Neural cell (in vitro differentiated cells): ENCODE data around the gene LCAT. TPM values are rescaled to one million over a fixed set of nuclear protein-coding genes. Genes with fewer than 3 reads are reported as not detected.

Experiments used
- H2AFZ ChIP-seq: fragments of 200-600, 300-800 bp; sonication (generic), shearing (Covaris generic); 2 replicates; pipeline ENCODE4 v1.6.0; 2014; ENCODE audit warnings: low read depth, mild to moderate bottlenecking, antibody characterized with exemption, low read length, moderate library complexity
- H3F3A ChIP-seq: fragments of 200-600 bp; shearing (Covaris generic); 2 replicates; pipeline ENCODE4 v1.6.1; 2016; ENCODE audit warnings: mild to moderate bottlenecking, moderate library complexity, mixed read lengths, antibody characterized with exemption, low read length; ENCODE audit not compliant: insufficient read depth, poor library complexity, severe bottlenecking
- H3K27ac ChIP-seq: fragments of 200-600, 300-800 bp; sonication (generic), shearing (Covaris generic); 2 replicates; pipeline ENCODE4 v1.5.1; 2014; ENCODE audit warnings: mild to moderate bottlenecking, low read length, moderate library complexity
- H3K27me3 ChIP-seq: fragments of 300-800, 200-600 bp; sonication (generic), shearing (Covaris generic); 2 replicates; pipeline ENCODE4 v1.6.0; 2014; ENCODE audit warnings: mild to moderate bottlenecking, low read depth, low read length, moderate library complexity; ENCODE audit not compliant: insufficient read depth
- H3K36me3 ChIP-seq: fragments of 300-800, 200-600 bp; sonication (generic), shearing (Covaris generic); 2 replicates; pipeline ENCODE4 v1.5.1; 2014; ENCODE audit warnings: mild to moderate bottlenecking, antibody characterized with exemption, low read length, moderate library complexity; ENCODE audit not compliant: insufficient read depth
- H3K4me2 ChIP-seq: fragments of 300-800, 200-600 bp; sonication (generic), shearing (Covaris generic); 2 replicates; pipeline ENCODE4 v1.6.0; 2014; ENCODE audit warnings: mild to moderate bottlenecking, low read length
- H3K4me3 ChIP-seq: fragments of 300-800, 200-600 bp; sonication (generic), shearing (Covaris generic); 2 replicates; pipeline ENCODE4 v1.5.1; 2014; ENCODE audit warnings: mild to moderate bottlenecking, low read length, moderate library complexity
- H3K79me2 ChIP-seq: fragments of 200-600 bp; shearing (Covaris generic); replicated peaks from 2 replicates; pipeline ENCODE4 v1.6.0; 2014; ENCODE audit warnings: mild to moderate bottlenecking, low read length, moderate library complexity; ENCODE audit not compliant: insufficient read depth
- H3K9ac ChIP-seq: fragments of 300-800, 200-600 bp; sonication (generic), shearing (Covaris generic); 2 replicates; pipeline ENCODE4 v1.6.1; 2016; ENCODE audit warnings: mild to moderate bottlenecking, low read length, mixed read lengths
- H3K9me2 ChIP-seq: fragments of 200-600 bp; shearing (Covaris generic); 2 replicates; pipeline ENCODE4 v1.6.1; 2016; ENCODE audit warnings: mild to moderate bottlenecking, low read length, mixed read lengths; ENCODE audit not compliant: insufficient read depth
- H3K9me3 ChIP-seq: fragments of 200-600, 300-800 bp; sonication (generic), shearing (Covaris generic); 2 replicates; pipeline ENCODE4 v1.6.1; 2016; ENCODE audit warnings: mild to moderate bottlenecking, mixed run types, low read length, moderate library complexity, mixed read lengths
- H4K20me1 ChIP-seq: fragments of 200-600 bp; shearing (Covaris generic); 2 replicates; pipeline ENCODE4 v1.6.1; 2016; ENCODE audit warnings: mild to moderate bottlenecking, mixed run types; ENCODE audit not compliant: insufficient read depth
- CTCF ChIP-seq: fragments of 450-650 bp; IDR thresholded peaks from 2 replicates; pipeline ENCODE4 v1.5.1; 2014; ENCODE audit warnings: antibody characterized with exemption, mild to moderate bottlenecking, moderate library complexity; ENCODE audit not compliant: poor library complexity, severe bottlenecking
- EP300 ChIP-seq: fragments of 450-650 bp; conservative IDR thresholded peaks from 2 replicates; pipeline ENCODE4 v1.6.1; 2014; ENCODE audit warnings: antibody characterized with exemption, mild to moderate bottlenecking, moderate library complexity; ENCODE audit not compliant: poor library complexity, severe bottlenecking
- EZH2 ChIP-seq: fragments of 200-600, 300-800 bp; shearing (Covaris generic), sonication (generic); IDR thresholded peaks from 2 replicates; pipeline ENCODE4 v1.6.1; 2014; ENCODE audit warnings: antibody characterized with exemption, low read length, borderline replicate concordance, mild to moderate bottlenecking; ENCODE audit not compliant: insufficient read depth, poor library complexity, severe bottlenecking
- MXI1 ChIP-seq: fragments of 450-650 bp; conservative IDR thresholded peaks from 2 replicates; pipeline ENCODE4 v1.6.1; 2014; ENCODE audit warnings: antibody characterized with exemption, mild to moderate bottlenecking; ENCODE audit not compliant: poor library complexity, severe bottlenecking
- POLR2AphosphoS5 ChIP-seq: IDR thresholded peaks from 2 replicates; pipeline ENCODE4 v1.6.1; 2012
- RAD21 ChIP-seq: fragments of 450-650 bp; conservative IDR thresholded peaks from 2 replicates; pipeline ENCODE4 v1.6.1; 2014; ENCODE audit warnings: antibody characterized with exemption, mild to moderate bottlenecking, moderate library complexity
- REST ChIP-seq: IDR thresholded peaks from 2 replicates; pipeline ENCODE4 v1.6.1; 2012; ENCODE audit warnings: borderline replicate concordance
- SMC3 ChIP-seq: fragments of 450-650 bp; conservative IDR thresholded peaks from 2 replicates; pipeline ENCODE4 v1.6.1; 2014; ENCODE audit warnings: antibody characterized with exemption, mild to moderate bottlenecking, moderate library complexity; ENCODE audit not compliant: poor library complexity
- TAF1 ChIP-seq: IDR thresholded peaks from 2 replicates; pipeline ENCODE4 v1.6.1; 2012; ENCODE audit warnings: low read depth
- polyA plus RNA-seq: library from polyadenylated mRNA; depleted of rRNA; stranded (reverse); fragments of >200 nt; gene quantifications from 2 replicates; pipeline ENCODE4 v1.2.3, GENCODE V29; 2014

LCAT gene
- polyA plus RNA-seq, 1 donor from 2014 or later, result 0.32 TPM

DNA sequence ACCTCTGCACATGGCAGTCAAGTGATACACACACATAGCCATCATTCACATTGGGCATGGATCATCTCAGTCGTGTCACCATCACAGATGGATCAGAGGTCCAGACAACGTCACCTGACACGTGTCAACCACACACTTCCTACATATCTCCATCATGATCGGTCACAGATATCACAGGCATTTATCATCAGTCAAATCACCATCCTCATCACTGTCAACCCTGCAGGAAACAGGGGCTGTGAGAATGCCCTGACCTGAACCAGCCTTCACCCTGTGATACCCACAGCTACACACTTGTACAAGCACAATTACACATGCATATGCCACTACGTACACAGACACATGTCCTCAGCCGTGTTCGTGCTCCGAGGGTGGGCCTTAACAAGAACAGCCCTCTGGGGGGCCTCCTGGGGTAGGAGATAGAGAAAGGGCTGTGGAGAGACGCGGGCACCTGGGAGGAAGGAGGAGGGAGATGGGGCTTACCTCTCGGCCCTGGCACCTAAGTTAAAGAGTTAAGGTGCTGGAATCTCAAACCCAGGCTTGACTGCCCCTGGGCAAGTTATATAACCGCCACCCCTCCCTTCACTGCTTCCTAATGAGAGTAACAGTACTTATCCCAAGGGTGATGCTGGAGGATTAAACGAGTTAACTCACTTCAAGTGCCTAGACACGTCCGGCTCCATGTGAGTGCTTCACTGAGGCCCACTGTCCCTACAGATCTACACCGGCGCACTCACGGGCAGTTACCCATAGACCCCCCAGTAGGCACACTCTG is 23.4 kb upstream of the LCAT start:
- H3K36me3 ChIP-seq, result no peaks in the 10 kb centered on the region
- no peak overlapping the region for H3K27ac ChIP-seq
- no peak overlapping the region for H2AFZ ChIP-seq
- no peaks in the 10 kb centered on the region for H3K9me3 ChIP-seq
- H3K9ac ChIP-seq, result no peak overlapping the region
- H3K4me3 ChIP-seq, result no peak overlapping the region
- H3K9me2 ChIP-seq, result no peaks in the 10 kb centered on the region
- H3F3A ChIP-seq, result no peaks in the 10 kb centered on the region
- H3K79me2 ChIP-seq, result no peaks in the 10 kb centered on the region
- no peaks in the 10 kb centered on the region for H4K20me1 ChIP-seq
- H3K27me3 ChIP-seq, result peaks cover 29% of the 10 kb centered on the region
- no peak for TF ChIP-seq EZH2
- TF ChIP-seq POLR2AphosphoS5, result no peak
- no peak for TF ChIP-seq RAD21
- no peak for TF ChIP-seq SMC3
- TF ChIP-seq EP300, result no peak
- TF ChIP-seq REST, result no peak
- TF ChIP-seq CTCF, result no peak
- TF ChIP-seq TAF1, result no peak
- H3K4me2 ChIP-seq, result no peak overlapping the region

- peaks cover 29% of the 10 kb centered on the region for H3K27me3 ChIP-seq
- H3K79me2 ChIP-seq, result no peaks in the 10 kb centered on the region
- H3K9me2 ChIP-seq, result no peaks in the 10 kb centered on the region
- H4K20me1 ChIP-seq, result no peaks in the 10 kb centered on the region
- H3K27ac ChIP-seq, result no peak overlapping the region
- no peaks in the 10 kb centered on the region for H3K9me3 ChIP-seq
- no peaks in the 10 kb centered on the region for H3F3A ChIP-seq
- TF ChIP-seq REST (no peak), EP300 (no peak), POLR2AphosphoS5 (no peak), MXI1 (no peak)
- H3K4me3 ChIP-seq, result no peak overlapping the region
- no peaks in the 10 kb centered on the region for H3K36me3 ChIP-seq
- H3K9ac ChIP-seq, result no peak overlapping the region
- H2AFZ ChIP-seq, result no peak overlapping the region
- no peak overlapping the region for H3K4me2 ChIP-seq
These were observed 22.7 kb upstream of the LCAT start for GRCh38 chr16:67966549-67967182.
